ENCODE results near the gene EEFSEC.

DNA sequence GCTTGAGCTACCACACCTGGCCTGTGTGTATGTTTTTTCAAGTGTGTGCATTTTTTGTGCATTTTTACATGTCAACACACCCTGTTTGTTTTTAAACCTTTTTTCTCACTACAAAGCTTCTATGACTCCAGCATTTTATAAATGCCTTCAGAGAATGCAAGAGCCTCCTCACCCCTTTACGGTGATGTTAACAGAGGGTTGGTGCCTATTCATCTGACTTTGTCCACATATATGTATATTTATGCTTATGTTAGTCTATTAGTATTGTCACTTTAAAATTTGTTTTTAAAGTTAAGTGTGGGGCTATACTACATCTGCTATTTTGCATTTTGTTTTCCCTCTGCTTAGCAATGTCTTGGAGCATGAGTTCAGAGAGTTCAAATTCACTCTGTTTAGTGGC is 45.8 kb downstream of the EEFSEC start:
- TF ChIP-seq, protein P1, sequence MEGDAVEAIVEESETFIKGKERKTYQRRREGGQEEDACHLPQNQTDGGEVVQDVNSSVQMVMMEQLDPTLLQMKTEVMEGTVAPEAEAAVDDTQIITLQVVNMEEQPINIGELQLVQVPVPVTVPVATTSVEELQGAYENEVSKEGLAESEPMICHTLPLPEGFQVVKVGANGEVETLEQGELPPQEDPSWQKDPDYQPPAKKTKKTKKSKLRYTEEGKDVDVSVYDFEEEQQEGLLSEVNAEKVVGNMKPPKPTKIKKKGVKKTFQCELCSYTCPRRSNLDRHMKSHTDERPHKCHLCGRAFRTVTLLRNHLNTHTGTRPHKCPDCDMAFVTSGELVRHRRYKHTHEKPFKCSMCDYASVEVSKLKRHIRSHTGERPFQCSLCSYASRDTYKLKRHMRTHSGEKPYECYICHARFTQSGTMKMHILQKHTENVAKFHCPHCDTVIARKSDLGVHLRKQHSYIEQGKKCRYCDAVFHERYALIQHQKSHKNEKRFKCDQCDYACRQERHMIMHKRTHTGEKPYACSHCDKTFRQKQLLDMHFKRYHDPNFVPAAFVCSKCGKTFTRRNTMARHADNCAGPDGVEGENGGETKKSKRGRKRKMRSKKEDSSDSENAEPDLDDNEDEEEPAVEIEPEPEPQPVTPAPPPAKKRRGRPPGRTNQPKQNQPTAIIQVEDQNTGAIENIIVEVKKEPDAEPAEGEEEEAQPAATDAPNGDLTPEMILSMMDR (IDR thresholded peaks at IDR 0.05), result no peak
- TF ChIP-seq POLR2AphosphoS5 (IDR thresholded peaks at IDR 0.05; ENCODE audit: low read depth, low read length), result no peak

Measured in Panc1 (cell line).